HG02938 (cell line): ENCODE results near the gene LPCAT2.

Experiments used
- ATAC-seq: cut with Tn5 transposase; IDR thresholded peaks from one replicate; pipeline ENCODE4 v1.9.1; 2021; ENCODE audit warnings: mild to moderate bottlenecking, moderate library complexity; ENCODE audit not compliant: unreplicated experiment

The LPCAT2 gene

GRCh38 chr16:55480228-55480655, 28.6 kb upstream of the LPCAT2 start:
- no peak for ATAC-seq

GRCh38 chr16:55481023-55481422, 27.8 kb upstream of the LPCAT2 start:
- no peak for ATAC-seq

GRCh38 chr16:55482056-55482455, 26.8 kb upstream of the LPCAT2 start:
- ATAC-seq = no peak

DNA sequence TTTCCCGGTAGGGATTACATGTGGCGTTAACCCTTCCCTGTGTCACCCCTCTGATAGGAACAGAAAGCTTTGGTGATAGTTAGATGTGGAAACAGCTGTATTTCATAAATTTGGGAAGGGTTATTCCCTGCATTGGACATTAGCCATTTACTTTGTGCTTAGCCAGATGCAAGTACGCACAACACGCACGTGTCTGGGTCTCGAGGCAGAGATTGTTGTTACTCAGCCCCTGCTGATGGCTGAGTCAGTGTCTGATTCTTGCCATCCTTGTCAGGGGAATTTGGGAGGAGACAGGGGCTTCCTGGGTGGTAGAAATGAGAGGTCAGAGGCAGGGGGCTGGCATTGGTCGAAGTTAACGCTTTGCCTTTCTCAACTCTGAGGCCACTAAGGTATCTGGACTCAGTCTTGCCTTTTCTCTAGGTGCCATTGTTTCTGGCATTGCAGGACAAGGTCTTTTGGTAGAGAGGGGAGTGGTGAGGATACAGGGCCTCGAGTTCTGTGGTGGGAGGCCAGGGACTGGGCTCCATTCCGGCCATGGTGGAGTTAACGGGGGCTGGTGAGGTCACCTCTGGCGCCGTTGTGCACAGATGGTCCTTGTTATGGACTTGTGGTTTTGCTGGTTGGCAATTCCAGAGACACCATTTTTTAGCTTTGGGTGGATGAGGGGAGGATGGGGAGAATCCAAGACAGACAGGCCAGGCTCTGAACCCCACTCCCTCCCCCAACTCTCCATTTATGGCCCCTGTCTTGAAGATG, 21.6 kb upstream of the LPCAT2 start:
- no peak for ATAC-seq

DNA sequence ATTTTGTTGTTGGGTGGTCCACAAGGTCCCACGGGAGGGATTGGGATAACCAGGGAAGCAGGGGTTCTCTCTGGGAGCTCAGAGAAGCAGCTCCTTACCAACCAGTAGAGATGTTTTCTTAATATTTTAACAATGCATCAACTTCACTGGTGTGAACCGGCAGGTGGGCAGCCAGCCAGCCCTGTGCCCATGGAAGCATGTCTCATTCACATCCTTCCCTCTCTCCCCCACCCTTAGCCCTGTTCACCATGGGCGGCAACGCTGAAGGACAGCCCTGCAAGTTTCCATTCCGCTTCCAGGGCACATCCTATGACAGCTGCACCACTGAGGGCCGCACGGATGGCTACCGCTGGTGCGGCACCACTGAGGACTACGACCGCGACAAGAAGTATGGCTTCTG, 20.6 kb upstream of the LPCAT2 start:
- no peak for ATAC-seq

- no peak for ATAC-seq
Observed at GRCh38 chr16:55489119-55489955, 19.5 kb upstream of the LPCAT2 start.

GRCh38 chr16:55489956-55490265, 19.0 kb upstream of the LPCAT2 start:
- ATAC-seq = no peak

DNA sequence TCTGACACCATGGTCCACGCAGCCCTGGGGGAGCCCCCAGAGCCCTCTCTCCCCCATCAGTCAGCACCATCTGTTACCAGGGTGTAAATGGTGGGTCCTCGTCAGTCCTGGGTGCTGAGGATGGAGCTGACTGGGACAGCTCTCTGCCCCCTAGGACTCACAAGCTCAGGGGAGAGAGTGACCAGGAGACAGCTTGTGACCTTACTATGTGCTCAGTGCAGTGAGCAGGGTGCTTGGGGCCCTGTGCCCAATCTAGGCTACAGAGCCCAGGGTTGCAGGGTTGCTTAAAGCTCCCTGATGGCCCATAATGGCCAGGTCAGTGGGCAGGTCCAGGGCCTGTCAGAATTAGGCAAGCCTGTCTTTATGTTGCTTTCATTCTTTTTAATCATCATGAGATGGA, 18.6 kb upstream of the LPCAT2 start:
- ATAC-seq = no peak

DNA sequence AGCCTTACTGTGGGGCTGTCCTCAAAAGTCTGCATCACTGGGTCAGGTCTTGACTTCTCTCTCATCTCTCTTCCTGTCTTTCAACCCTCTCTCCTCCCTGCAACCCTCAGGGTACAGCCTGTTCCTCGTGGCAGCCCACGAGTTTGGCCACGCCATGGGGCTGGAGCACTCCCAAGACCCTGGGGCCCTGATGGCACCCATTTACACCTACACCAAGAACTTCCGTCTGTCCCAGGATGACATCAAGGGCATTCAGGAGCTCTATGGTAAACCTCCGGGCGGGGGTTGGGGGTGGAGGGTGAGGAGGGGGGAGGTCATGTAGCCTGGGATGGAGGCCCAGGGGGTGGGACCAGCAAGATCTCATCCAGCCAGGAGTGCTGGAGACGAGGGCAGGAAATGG, 17.2 kb upstream of the LPCAT2 start:
- ATAC-seq = no peak

DNA sequence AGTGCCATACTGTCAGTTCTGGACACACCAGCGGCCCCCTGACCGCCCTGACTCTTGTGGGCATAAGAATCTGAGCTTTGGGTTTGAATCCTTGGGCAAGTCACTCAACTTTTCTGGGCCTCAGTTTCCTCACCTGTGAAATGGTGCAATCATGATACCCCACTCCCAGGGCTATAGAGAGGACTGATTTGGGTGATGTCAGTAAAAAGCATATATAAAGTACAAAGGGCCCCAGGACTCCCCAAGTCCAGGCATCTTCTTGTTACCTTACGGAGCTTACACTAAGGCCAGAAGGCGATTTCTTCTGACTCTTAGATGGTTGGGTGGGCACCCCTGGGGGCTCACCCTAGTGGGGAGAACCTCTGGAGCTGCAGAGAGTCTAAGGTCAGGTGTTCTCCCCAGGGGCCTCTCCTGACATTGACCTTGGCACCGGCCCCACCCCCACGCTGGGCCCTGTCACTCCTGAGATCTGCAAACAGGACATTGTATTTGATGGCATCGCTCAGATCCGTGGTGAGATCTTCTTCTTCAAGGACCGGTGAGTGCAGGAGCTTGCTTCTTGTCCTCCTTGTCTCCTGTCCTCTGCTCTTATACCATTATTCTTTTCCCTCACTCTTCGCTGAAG, 16.0 kb upstream of the LPCAT2 start:
- ATAC-seq = no peak

DNA sequence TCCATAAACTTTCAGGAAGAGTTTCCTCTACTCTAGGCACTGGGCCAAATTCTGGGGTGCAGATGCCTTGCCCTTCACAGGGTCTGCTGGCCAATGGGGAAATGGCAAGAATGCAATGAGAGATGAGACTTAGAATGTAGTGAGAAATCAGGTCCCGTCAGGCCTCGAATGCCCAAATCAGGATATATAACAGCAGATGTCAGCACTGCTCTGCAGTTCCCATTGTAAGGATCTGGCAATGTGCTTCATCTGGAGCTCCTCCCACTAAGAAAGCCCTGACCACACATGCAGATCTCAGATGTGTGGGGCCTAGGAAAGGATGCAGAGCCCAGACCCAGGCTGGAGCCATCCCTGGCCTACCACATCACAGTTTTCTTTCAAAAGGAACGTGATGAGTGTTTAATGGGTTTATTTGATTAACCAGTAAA, 13.9 kb upstream of the LPCAT2 start:
- ATAC-seq = no peak

DNA sequence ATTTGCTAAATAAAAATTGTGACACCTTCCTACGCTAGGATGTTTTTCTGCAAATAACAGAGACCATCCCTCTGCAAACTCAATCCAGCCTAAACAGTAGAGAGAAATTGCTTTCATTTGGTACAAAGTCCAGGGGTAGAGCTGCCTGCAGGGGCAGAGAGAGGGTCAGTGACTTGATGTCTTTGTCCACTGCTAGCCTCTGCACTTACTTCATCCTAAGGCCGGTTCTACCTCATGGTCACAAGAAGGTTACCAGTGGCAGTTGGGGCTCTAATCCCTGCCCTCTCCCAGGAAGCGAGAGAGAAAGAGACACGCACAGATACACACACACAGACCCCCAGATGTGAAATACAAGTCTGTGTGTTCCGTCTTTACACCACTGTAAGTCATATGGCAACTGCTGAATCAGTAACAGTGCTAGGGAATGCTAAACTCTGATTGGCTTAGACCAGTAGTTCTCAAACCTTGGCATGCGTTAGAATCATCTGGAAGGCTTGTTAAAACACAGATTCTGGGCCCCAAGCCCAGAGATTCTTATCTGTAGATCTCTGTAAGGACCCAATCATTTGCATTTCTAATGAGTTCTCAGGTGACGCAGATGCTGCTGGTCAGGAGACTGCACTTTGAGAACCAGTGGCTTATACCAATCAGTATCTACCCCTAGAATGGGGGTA, 13.1 kb upstream of the LPCAT2 start:
- ATAC-seq = no peak

DNA sequence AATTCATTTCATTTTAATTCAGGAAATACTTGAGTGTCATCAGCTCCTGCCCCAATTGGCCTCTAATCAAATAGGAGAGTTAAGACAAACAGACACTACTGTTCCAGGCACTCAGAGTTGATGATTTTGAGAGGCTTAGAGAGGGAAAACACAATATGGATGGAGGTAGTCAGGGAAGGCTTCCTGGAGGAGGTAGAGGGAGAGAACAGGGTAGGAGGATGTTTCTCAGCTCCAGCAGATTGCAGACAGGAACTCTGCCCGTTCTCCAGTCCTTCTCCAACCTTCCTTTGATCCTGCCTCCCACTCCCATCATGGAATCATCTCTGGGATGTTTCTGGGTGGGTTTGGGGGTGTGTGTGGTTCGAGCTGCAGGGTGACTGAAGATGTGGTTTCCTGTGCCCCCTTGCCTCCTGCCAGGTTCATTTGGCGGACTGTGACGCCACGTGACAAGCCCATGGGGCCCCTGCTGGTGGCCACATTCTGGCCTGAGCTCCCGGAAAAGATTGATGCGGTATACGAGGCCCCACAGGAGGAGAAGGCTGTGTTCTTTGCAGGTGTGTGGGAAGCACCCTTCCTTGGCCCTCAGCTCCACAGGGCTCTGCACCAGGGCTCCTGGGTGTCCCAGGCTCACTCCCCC, 12.2 kb upstream of the LPCAT2 start:
- ATAC-seq = no peak

DNA sequence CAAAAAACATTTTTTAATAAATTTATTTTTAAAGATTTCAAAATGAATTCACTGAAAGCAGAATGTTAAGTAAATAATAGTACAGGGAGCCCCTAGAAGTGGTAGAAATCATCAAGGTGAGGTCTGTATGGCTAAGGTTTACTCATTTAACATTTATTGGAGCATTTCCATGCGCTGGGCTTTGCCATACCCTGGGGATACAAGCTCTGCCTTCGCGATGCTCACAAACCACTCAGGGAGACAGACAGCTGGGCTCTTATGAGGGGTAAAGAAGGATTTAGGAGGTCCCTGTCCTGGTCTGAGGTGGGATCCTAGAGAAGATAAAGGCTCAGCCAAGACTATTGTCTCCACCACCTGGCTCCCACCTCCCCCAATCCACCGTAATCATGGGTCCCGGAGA, 11.3 kb upstream of the LPCAT2 start:
- no peak for ATAC-seq

GRCh38 chr16:55498101-55498500, 10.8 kb upstream of the LPCAT2 start:
- ATAC-seq = no peak

DNA sequence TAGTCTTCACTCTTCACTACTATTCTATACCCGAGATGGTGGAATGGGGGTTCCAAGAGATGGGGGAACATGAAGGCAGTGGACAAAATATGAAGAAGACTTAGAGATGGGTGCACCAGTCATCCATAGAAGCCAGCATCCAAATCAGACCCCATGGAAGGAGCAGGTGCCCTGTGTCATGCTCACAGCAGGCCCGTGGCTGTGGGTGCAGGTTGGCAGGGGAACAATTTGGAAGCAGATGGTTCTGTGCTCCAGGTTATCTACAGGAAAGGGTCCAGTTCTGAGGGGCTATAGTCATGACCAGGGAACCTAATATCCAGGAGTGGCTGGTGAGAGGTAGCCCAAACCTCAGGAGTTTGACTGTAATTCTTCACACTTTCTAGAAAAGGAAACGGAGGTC, 9.6 kb upstream of the LPCAT2 start:
- ATAC-seq = no peak

GRCh38 chr16:55499951-55500529, 8.8 kb upstream of the LPCAT2 start:
- ATAC-seq = no peak

GRCh38 chr16:55500530-55501011, 8.3 kb upstream of the LPCAT2 start:
- ATAC-seq = no peak

DNA sequence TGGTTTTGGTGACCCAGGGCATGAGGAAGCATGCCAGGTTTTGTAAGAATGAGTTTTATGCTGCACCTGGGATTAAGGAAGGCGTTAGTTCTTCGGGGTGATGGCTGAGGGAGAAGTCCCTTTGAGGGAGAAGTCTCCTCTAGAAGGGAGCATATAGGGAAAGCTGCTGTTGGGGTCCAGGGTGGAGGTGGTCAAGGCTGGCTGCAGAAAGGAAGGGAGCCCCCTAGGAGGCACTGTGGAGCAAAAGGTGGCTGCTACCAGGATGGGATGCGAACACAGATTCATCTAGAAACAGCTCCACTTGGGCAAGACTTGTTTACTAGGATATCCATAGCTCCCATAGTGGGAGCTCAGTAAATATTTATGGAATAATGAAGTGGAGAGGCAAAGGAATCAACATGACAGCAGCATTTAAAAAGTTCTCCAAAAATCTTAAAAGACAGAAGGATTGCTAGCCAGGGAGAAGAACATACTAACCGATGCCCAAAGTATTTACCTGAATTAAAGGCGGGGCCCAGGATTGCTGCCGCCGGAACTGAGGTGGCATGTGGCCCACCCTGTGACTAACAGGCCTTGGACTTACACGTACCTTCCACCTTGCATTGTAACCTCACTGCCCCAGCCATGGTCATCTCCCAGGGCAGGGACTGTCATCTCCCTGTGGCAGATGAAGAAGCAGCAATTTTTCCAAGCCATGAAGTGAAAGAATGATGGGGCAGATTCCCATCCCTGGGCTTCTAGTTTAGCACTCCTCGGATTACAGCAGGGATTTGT, 7.1 kb upstream of the LPCAT2 start:
- no peak for ATAC-seq
